HUES6 (cell line): Measurements from ENCODE around the gene CUEDC2.

ENCODE experiments used
- H3K27ac ChIP-seq: 2 replicates; pipeline ENCODE4 v1.7.0; 2013; ENCODE audit warnings: low read depth, mild to moderate bottlenecking, low read length, inconsistent platforms
- H3K27me3 ChIP-seq: 2 replicates; pipeline ENCODE4 v1.6.1; 2013; ENCODE audit warnings: low read length; ENCODE audit not compliant: control insufficient read depth, insufficient read depth
- H3K36me3 ChIP-seq: 2 replicates; pipeline ENCODE4 v1.6.1; 2013; ENCODE audit warnings: low read length; ENCODE audit not compliant: control insufficient read depth, insufficient read depth
- H3K4me1 ChIP-seq: 2 replicates; pipeline ENCODE4 v1.6.1; 2013; ENCODE audit warnings: low read length; ENCODE audit not compliant: control insufficient read depth, insufficient read depth
- H3K4me3 ChIP-seq: 2 replicates; pipeline ENCODE4 v1.5.1; 2013; ENCODE audit warnings: low read depth, low read length
- H3K9ac ChIP-seq: one replicate; pipeline ENCODE4 v1.6.1; 2013; ENCODE audit warnings: mild to moderate bottlenecking, low read length
- H3K9me3 ChIP-seq: 2 replicates; pipeline ENCODE4 v1.6.1; 2013; ENCODE audit warnings: low read depth, low read length; ENCODE audit not compliant: control insufficient read depth, insufficient read depth

CUEDC2 gene

DNA sequence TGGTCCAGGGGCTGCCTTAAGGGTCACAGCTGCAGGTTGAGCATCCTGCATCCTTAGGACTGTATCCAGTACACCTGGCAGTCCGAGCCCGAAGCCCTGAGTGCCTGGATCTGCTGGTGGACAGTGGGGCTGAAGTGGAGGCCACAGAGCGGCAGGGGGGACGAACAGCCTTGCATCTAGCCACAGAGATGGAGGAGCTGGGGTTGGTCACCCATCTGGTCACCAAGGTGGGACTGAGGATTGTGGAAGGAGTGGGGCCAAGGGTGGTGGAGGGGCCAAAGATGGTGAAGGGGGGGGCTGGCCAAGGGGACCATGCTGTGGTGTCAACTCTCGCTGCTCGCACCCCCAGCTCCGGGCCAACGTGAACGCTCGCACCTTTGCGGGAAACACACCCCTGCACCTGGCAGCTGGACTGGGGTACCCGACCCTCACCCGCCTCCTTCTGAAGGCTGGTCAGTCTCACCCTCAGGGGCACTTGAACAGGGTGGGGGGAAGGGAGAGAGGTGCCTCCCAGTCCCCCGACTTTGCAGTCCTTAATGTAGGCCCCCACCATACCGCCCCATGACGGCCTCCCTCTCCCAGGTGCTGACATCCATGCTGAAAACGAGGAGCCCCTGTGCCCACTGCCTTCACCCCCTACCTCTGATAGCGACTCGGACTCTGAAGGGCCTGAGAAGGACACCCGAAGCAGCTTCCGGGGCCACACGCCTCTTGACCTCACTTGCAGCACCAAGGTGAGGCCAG, 31.6 kb downstream of the CUEDC2 start:
- Histone ChIP-seq H3K36me3 (peaks cover 34% of the 10 kb centered on the region), H3K9ac (no peak overlapping the region), H3K9me3 (no peaks in the 10 kb centered on the region), H3K4me1 (peaks cover 27% of the 10 kb centered on the region), H3K27ac (no peak overlapping the region), H3K27me3 (peaks cover 11% of the 10 kb centered on the region), H3K4me3 (no peak overlapping the region)

DNA sequence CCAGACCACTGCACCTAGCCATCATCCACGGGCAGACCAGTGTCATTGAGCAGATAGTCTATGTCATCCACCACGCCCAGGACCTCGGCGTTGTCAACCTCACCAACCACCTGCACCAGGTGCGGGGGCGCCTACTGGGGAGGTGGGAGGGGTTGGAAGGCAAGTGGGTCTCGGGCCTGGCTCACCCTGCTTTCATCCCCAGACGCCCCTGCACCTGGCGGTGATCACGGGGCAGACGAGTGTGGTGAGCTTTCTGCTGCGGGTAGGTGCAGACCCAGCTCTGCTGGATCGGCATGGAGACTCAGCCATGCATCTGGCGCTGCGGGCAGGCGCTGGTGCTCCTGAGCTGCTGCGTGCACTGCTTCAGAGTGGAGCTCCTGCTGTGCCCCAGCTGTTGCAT, 32.3 kb downstream of the CUEDC2 start:
- Histone ChIP-seq H3K36me3 (peaks cover 34% of the 10 kb centered on the region), H3K9ac (no peak overlapping the region), H3K9me3 (no peaks in the 10 kb centered on the region), H3K4me1 (peaks cover 27% of the 10 kb centered on the region), H3K4me3 (peak overlapping the region; percentile 57), H3K27ac (no peak overlapping the region), H3K27me3 (peaks cover 8% of the 10 kb centered on the region)

DNA sequence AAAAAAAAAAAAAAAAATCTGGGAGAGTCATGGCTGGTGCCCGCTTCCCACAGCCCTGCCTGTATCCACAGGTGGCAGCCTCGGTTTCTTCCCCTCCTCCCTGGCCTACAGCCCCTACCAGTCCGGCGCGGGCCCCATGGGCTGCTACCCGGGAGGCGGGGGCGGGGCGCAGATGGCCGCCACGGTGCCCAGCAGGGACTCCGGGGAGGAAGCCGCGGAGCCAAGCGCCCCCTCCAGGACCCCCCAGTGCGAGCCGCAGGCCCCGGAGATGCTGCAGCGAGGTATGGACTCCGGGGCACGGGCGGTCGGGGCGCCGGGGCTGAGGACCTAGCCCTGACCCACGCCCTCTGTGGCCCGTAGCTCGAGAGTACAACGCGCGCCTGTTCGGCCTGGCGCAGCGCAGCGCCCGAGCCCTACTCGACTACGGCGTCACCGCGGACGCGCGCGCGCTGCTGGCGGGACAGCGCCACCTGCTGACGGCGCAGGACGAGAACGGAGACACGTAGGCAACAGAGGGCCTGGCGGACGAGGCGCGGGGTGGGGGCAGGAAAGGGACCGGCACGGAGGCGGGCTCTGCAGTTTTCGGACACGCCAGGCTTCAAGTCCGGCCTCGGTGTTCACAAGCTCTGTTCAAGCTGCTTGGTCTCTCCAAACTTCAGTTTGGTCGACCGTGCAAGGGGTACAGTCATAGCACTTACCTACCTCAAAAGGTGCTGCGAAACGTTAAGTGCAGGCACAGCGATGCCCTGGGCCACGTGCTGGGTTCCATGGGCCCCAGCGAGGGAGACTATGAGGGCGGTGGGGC, 33.0 kb downstream of the CUEDC2 start:
- Histone ChIP-seq H3K9ac (peak overlapping the region; percentile 38), H3K27ac (no peak overlapping the region; the same call in 1 of the 2 replicates), H3K9me3 (no peaks in the 10 kb centered on the region), H3K36me3 (peaks cover 34% of the 10 kb centered on the region), H3K4me3 (peak overlapping the region; percentile 57), H3K4me1 (peaks cover 31% of the 10 kb centered on the region), H3K27me3 (peaks cover 14% of the 10 kb centered on the region)

DNA sequence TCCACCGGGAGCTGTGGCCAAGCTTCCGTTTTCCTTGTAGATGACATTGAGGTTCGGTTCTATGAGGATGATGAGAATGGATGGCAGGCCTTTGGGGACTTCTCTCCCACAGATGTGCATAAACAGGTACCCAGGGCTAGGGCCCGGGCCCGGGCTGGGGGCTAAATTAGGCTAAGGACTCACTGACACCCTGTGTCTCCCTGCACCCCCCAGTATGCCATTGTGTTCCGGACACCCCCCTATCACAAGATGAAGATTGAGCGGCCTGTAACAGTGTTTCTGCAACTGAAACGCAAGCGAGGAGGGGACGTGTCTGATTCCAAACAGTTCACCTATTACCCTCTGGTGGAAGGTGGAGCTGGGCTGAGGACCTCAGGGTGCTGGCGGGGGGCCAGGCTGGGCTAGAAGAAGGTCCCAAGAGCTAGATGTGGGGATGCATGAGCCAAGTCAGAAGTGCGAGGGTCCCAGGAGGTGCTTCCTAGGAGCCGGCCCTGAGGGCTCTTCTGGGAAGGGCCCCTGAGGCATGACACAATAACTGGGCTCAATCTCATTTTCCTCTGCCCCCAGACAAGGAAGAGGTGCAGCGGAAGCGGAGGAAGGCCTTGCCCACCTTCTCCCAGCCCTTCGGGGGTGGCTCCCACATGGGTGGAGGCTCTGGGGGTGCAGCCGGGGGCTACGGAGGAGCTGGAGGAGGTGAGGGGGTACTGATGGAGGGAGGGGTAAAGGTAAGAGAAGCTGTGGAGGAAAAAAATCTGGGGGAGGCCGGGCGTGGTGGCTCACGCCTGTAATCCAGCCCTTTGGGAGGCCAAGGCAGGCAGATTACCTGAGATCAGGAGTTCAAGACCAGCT, 34.0 kb downstream of the CUEDC2 start:
- Histone ChIP-seq H3K36me3 (peaks cover 34% of the 10 kb centered on the region), H3K4me3 (peak overlapping the region; percentile 57; the same call in 1 of the 2 replicates), H3K4me1 (peaks cover 35% of the 10 kb centered on the region), H3K9ac (no peak overlapping the region), H3K27me3 (peaks cover 17% of the 10 kb centered on the region), H3K27ac (no peak overlapping the region), H3K9me3 (no peaks in the 10 kb centered on the region)

DNA sequence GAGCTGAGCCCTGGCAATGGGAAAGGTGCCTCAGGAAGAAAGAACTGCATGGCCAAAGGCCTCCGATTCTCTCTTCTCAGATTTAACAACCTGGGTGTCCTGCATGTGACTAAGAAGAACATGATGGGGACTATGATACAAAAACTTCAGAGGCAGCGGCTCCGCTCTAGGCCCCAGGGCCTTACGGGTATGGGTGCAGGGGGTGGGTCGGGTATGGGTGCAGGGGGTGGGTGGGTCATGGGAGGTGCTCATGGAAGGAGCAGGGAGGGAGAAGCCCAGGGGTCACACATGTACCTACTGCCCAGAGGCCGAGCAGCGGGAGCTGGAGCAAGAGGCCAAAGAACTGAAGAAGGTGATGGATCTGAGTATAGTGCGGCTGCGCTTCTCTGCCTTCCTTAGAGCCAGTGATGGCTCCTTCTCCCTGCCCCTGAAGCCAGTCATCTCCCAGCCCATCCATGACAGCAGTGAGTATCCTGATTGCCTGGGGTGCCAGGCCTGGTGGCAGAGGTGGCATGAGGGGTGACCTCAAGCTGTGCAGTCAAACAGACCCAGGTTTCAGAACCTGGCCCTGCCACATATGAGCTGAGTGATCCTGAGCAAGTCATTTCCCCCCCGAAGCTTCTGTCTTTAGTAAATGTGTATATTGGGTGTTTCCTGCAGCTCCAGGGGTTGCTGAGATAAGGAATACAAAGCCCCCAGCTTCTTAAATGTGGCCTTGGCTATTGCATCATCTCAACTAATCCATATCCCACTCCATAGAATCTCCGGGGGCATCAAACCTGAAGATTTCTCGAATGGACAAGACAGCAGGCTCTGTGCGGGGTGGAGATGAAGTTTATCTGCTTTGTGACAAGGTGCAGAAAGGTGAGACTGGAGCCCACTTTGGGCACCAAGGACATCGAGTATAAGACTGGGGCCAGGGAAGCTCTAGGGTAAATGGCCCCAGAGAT, 34.9 kb downstream of the CUEDC2 start:
- Histone ChIP-seq H3K9ac (no peak overlapping the region), H3K27me3 (peaks cover 24% of the 10 kb centered on the region), H3K27ac (no peak overlapping the region), H3K4me1 (peaks cover 41% of the 10 kb centered on the region), H3K36me3 (peaks cover 34% of the 10 kb centered on the region), H3K4me3 (no peak overlapping the region), H3K9me3 (no peaks in the 10 kb centered on the region)

DNA sequence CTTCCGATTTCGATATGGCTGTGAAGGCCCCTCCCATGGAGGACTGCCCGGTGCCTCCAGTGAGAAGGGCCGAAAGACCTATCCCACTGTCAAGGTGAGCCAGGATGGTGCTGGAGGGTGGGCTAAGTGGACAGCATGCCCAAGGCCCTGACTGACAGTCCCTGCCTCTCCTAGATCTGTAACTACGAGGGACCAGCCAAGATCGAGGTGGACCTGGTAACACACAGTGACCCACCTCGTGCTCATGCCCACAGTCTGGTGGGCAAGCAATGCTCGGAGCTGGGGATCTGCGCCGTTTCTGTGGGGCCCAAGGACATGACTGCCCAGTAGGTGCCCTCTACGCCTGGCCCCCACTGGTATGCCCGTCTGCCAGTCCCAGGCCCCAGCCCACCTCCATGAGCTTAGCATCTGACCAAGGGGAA, 35.6 kb downstream of the CUEDC2 start:
- Histone ChIP-seq H3K36me3 (peaks cover 28% of the 10 kb centered on the region), H3K9me3 (no peaks in the 10 kb centered on the region), H3K4me1 (peaks cover 46% of the 10 kb centered on the region), H3K9ac (peak overlapping the region; percentile 47), H3K27ac (no peak overlapping the region), H3K4me3 (peak overlapping the region; percentile 81), H3K27me3 (peaks cover 29% of the 10 kb centered on the region)

DNA sequence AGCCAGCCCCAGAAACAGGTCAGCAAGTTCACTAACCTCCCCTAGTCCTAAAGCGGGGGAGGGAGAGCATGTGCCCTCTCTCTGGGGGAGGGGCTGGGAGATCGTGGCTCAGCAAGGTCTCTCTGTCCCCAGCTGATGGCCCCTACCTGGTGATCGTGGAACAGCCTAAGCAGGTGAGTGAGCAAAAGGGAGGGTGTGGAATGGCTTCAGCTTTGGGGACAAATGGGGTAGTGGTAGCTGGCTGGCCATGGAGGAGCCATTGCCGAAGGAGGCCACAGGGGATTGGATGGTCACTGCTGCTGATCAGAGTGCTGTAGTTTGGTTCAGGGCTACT, 36.1 kb downstream of the CUEDC2 start:
- Histone ChIP-seq H3K27ac (no peak overlapping the region), H3K4me3 (peak overlapping the region; percentile 81), H3K36me3 (peaks cover 23% of the 10 kb centered on the region), H3K9me3 (no peaks in the 10 kb centered on the region), H3K4me1 (peaks cover 42% of the 10 kb centered on the region), H3K27me3 (peaks cover 29% of the 10 kb centered on the region), H3K9ac (peak overlapping the region; percentile 85)

DNA sequence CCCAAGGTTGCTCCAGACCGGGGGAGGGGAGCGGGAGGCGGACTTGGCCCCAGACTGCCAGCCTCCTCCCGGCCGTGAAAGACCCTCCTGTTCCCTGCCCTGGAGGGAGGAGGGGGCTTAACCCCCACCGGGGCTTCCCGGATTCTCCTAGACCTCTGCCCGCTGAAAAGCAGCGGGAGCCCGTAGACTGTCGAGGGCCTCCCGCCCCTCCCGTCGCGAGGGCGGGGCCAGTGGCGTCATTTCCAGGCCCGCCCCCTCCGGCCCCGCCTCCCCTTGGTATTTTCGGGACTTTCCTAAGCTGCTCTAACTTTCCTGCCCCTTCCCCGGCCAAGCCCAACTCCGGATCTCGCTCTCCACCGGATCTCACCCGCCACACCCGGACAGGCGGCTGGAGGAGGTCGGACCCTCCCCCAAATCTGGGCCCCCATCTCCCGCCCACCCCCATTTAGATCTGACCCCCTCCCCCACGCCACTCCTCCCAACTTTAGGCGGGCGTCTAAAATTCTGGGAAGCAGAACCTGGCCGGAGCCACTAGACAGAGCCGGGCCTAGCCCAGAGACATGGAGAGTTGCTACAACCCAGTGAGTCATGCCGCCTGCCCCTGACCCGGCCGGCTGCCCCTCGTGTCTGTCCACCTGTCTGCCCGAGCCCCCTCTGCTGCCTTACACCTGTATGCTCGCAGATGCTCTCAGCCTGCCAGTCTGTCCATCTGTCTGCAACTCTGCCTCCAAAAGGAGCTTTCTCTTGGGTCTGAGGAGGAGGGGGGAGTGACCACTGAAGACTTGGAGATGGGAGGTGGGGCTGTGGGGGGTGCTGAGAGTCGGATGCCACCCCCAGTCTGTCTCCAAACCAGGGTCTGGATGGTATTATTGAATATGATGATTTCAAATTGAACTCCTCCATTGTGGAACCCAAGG, 36.7 kb downstream of the CUEDC2 start, which contains the start of gene NFKB2:
Gene NFKB2 (plus strand): TSS at position 306 of the 917 bp plus-strand sequence. CDS start 255 bp downstream, at position 561.
- Histone ChIP-seq H3K9ac (peak within 1 kb of the TSS; percentile 86), H3K27ac (peak within 1 kb of the TSS; percentile 56; the same call in 1 of the 2 replicates), H3K4me1 (peaks cover 42% of the 10 kb centered on the region), H3K9me3 (no peaks in the 10 kb centered on the region), H3K36me3 (peaks cover 20% of the 10 kb centered on the region; the same call in 1 of the 2 replicates), H3K27me3 (peaks cover 32% of the 10 kb centered on the region), H3K4me3 (peak within 1 kb of the TSS; percentile 81)

DNA sequence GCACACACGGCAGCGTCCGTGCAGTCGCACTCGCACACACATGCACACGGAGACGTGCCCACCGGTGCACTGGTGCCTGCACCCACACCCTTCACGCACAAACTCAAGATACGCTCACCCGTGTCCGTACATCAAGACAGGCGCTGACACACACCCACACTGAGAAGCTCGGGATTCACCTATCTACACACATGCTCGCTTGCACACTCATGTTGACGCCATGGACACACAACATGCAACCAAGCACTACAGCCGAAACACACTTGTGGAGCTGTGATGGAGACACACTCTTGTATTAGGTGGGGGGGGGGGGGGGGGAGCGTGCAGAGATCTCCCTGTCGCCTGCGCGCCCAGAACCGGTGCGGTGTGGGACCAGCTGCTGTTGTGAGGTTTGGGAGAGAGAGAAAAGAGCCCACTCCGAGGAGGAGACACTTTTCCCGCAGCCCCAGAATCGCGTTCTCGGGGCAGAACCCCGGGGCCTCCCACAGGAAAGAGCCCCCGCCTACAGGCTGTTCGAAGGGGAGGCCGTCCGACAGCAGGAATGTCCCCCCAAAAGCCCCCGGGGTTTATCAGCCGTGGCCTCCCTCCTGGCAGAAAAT, 37.5 kb downstream of the CUEDC2 start:
- H3K27ac ChIP-seq = no peak overlapping the region; the same call in 1 of the 2 replicates
- H3K36me3 ChIP-seq = peaks cover 15% of the 10 kb centered on the region; the same call in 1 of the 2 replicates
- H3K4me3 ChIP-seq = peak overlapping the region; percentile 81
- H3K4me1 ChIP-seq = peaks cover 37% of the 10 kb centered on the region
- H3K27me3 ChIP-seq = peaks cover 25% of the 10 kb centered on the region
- no peaks in the 10 kb centered on the region for H3K9me3 ChIP-seq
- H3K9ac ChIP-seq = peak overlapping the region; percentile 86
